Kidney (tissue), 14 donors: ENCODE results near the gene SNX9. TPM values are rescaled to one million over a fixed set of nuclear protein-coding genes. Genes with fewer than 3 reads are reported as not detected.

Experiments used
- DNase-seq, 5 donors: peaks; one replicate each; pipeline ENCODE4 v3.0.0-alpha.2; 2013 to 2020
- FAIRE-seq: peaks from 2 replicates; lab custom pipeline; 2012; peaks lifted over from hg19 to GRCh38; lab: Jason Lieb, UNC
- H3K27ac ChIP-seq, 2 donors: one replicate each; pipeline ENCODE4 v1.7.0; 2013; ENCODE audit warnings: low read depth in 2 of 2, low read length in 2 of 2, inconsistent platforms in 1 of 2
- H3K27me3 ChIP-seq: one replicate; pipeline ENCODE4 v1.7.1; 2013; ENCODE audit warnings: low read length, inconsistent platforms; ENCODE audit not compliant: control insufficient read depth, insufficient read depth
- H3K36me3 ChIP-seq, 3 donors: one replicate each; pipeline versions ENCODE4 v1.7.0 to v1.7.1; 2013; ENCODE audit warnings: low read length in 3 of 3, control low read depth in 1 of 3, inconsistent platforms in 1 of 3; ENCODE audit not compliant: insufficient read depth in 3 of 3, control insufficient read depth in 2 of 3
- H3K4me1 ChIP-seq, 3 donors: one replicate each; pipeline versions ENCODE4 v1.7.0 to v1.7.1; 2013; ENCODE audit warnings: low read length in 3 of 3, inconsistent platforms in 1 of 3, low read depth in 1 of 3; ENCODE audit not compliant: control insufficient read depth in 2 of 3, insufficient read depth in 2 of 3
- H3K4me3 ChIP-seq, 3 donors: one replicate each; pipeline versions ENCODE4 v1.7.0 to v1.8.1; 2013; ENCODE audit warnings: low read length in 3 of 3, control low read depth in 1 of 3, inconsistent platforms in 1 of 3
- H3K9ac ChIP-seq, 3 donors: one replicate each; pipeline versions ENCODE4 v1.7.0 to v1.7.1; 2013; ENCODE audit warnings: low read length in 3 of 3, control low read depth in 1 of 3, inconsistent platforms in 1 of 3
- H3K9me3 ChIP-seq, 3 donors: one replicate each; pipeline versions ENCODE4 v1.7.0 to v1.7.1; 2013; ENCODE audit warnings: low read length in 3 of 3, control low read depth in 1 of 3, inconsistent platforms in 1 of 3; ENCODE audit not compliant: control insufficient read depth in 2 of 3, insufficient read depth in 1 of 3
- CTCF ChIP-seq: IDR thresholded peaks from 3 replicates; pipeline ENCODE4 v1.5.1; 2012; ENCODE audit warnings: mild to moderate bottlenecking, moderate library complexity, borderline replicate concordance; ENCODE audit not compliant: insufficient read depth; ENCODE audit errors: extremely low read depth
- intact Hi-C: fragments of 100-400 bp; cut with DNase I; formaldehyde crosslinking; loops from one replicate; pipeline ENCODE4 v1.11.1; 2022
- polyA plus RNA-seq: library from polyadenylated mRNA; stranded (reverse); fragments of 350-450 nt; fragmentation: Illumina TruSeq; extraction: RNeasy Lipid Tissue Mini Kit (QIAGEN cat#74804); gene quantifications from one replicate; pipeline ENCODE4 v1.2.3, GENCODE V29; 2014; ENCODE audit warnings: low read depth, low replicate concordance; ENCODE audit not compliant: insufficient read depth
- total RNA-seq: library from RNA; stranded (reverse); fragmentation: NEBNext Ultra II Directional; extraction: Animal tissue kit (Norgen Biotek cat#: 25700); gene quantifications from one replicate; pipeline ENCODE4 v1.2.1, GENCODE V29; 2021
- donor health status: control.
- donor health status: control.
- donor health status: control.
- donor health status: control.
- donor health status: control.
- donor health status: DM: yes; HTN: yes; CAD: no.
- donor health status: Normal renal cell carcinoma (clear cell type).

The SNX9 gene
- total and polyA plus RNA-seq, 2 donors from 2014 or later, result 25.2 to 49.3 TPM

- Histone ChIP-seq H3K9ac (no peak overlapping the region), H3K27me3 (no peaks in the 10 kb centered on the region), H3K4me1 (peaks cover 0 to 2% (median 2%) of the 10 kb centered on the region in 3 donors), H3K9me3 (no peaks in the 10 kb centered on the region), H3K36me3 (no peaks in the 10 kb centered on the region), H3K4me3 (no peak overlapping the region), H3K27ac (no peak overlapping the region)
- no peak for FAIRE-seq
- no peak for TF ChIP-seq CTCF
- intact Hi-C loops, result no loop called here
- DNase-seq, result no peak
Observed at GRCh38 chr6:157778719-157779118, 44.3 kb upstream of the SNX9 start.

GRCh38 chr6:157779705-157780604 lies 43.1 kb upstream of the SNX9 start:
- Histone ChIP-seq H3K27ac (no peak overlapping the region), H3K27me3 (no peaks in the 10 kb centered on the region), H3K9ac (no peak overlapping the region), H3K36me3 (no peaks in the 10 kb centered on the region), H3K4me1 (no peaks in the 10 kb centered on the region), H3K4me3 (no peak overlapping the region), H3K9me3 (no peaks in the 10 kb centered on the region)
- intact Hi-C loops, result no loop called here
- TF ChIP-seq CTCF, result no peak
- DNase-seq, result no peak
- FAIRE-seq, result no peak

- Histone ChIP-seq H3K9me3 (no peaks in the 10 kb centered on the region), H3K9ac (no peak overlapping the region), H3K27me3 (no peaks in the 10 kb centered on the region), H3K4me3 (no peak overlapping the region), H3K36me3 (no peaks in the 10 kb centered on the region), H3K27ac (no peak overlapping the region), H3K4me1 (peaks cover 0 to 3% (median 0%) of the 10 kb centered on the region in 3 donors)
- FAIRE-seq, result no peak
- no peak for DNase-seq
- TF ChIP-seq CTCF, result no peak
- intact Hi-C loops, result no loop called here
Observed at GRCh38 chr6:157785636-157786035, 37.4 kb upstream of the SNX9 start.
